HG03378 (cell line): ENCODE results near the gene LMAN2.

Source experiments
- ATAC-seq: cut with Tn5 transposase; IDR thresholded peaks from one replicate; pipeline ENCODE4 v1.9.1; 2021; ENCODE audit warnings: mild to moderate bottlenecking, moderate library complexity; ENCODE audit not compliant: unreplicated experiment

The LMAN2 gene, protein sequence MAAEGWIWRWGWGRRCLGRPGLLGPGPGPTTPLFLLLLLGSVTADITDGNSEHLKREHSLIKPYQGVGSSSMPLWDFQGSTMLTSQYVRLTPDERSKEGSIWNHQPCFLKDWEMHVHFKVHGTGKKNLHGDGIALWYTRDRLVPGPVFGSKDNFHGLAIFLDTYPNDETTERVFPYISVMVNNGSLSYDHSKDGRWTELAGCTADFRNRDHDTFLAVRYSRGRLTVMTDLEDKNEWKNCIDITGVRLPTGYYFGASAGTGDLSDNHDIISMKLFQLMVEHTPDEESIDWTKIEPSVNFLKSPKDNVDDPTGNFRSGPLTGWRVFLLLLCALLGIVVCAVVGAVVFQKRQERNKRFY

DNA sequence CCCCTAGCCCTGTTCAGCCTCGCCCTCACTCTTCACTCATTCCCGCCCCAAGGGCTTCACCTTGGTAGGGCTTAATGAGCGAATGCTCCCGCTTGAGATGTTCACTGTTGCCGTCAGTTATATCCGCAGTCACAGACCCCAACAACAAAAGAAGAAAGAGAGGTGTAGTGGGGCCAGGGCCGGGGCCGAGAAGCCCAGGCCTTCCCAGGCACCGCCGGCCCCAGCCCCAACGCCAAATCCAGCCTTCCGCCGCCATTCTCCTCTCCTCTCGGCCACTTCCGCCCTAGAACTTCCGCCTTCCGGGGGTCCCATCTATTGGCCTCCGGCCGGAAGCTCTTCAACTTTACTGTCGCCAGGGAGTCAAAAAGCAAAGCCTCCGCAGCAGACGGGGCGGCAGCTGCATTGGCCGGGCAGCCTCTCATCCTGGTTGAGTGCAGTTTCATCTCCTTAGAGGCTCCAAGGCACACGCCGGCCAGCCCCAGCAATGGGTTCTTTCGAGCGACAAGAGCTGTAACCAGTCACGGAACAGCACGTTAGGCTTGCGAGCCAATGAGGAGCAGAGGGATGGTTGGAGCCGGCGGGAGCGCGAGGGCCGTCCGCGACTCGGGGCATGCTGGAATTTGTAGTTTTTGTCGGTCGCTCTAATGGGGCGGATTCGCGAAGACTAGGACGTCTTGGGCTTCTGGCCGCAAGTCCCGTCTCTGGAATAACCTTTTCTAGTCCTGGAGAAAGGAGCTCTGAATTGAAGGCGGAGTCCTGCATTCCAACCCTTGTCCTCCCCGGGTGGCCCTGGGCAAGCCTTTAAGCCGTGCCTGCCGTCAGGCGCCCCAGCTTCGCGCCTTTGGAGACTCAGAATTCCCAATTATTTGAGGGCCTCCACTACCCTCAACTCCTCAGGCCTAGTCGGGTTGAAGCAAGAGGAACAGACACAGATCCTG lies at the start of gene LMAN2:
Gene LMAN2 (minus strand): TSS at position 277 of the 938 bp plus-strand sequence. CDS start 21 bp downstream, at position 256.
- ATAC-seq: peak; percentile 81

DNA sequence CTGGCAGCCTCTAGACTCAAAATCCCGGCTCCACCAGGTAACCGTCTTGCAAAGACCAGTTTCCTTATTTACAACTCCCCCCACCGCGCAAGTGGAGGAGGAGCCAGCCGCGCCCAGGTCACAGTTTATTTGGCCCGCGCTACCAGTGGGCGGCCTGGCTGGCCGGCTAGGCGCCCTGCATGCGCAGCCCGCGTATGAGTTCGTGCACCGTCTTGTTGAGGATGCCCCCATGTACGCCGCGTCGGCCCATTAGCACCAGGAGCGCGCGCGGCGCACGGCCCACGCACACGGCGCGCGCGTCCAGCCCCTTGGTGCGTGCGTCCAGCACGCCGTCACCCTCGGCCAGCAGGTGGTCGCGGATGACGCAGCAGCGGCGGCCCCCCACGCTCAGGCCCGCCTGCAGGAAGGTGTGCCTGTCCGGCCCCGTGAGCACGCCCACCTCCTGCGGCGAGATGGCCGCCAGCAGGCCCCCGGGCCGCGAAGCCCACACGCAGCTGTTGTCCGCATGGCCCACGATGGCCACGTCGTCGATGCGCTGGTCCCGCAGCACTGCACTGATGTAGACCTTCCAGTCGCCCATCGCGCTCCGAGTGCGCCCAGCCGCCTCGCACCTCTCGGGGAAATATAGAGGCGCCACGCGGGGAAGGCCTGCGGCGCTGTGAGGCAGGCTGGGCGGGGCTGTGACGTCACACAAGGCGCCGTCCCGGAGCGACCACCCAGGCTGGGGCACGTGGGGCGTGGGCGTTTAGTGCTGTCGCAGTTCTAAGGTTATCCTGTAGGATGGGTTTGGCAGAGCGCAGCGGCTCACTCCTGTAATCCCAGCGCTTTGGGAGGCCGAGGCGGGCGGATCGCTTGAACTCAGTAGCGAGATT lies 48.8 kb upstream of the LMAN2 start, which contains the start of gene PFN3:
Gene PFN3 (minus strand): TSS at position 665 of the 872 bp plus-strand sequence. CDS start 85 bp downstream, at position 580.
- ATAC-seq: no peak

DNA sequence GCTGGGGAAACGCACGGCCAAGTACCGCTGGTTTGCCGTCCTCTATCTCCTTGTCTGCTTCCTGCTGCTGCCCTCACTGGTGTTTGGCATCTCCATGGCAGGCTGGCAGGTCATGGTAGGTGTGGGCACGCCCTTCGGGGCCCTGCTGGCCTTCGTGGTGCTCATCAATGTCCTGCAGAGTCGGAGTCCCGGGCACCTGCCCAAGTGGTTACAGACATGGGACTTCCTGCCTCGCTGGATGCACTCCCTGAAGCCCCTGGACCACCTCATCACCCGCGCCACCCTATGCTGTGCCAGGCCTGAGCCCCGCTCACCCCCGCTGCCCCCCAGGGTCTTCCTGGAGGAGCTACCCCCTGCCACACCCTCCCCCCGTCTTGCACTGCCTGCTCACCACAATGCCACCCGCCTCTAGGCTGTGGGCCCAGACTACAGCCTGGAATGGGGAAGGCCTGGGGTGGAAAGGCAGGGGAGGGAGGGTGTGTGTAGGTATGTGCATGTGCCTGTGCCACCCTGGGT lies 46.5 kb upstream of the LMAN2 start:
- ATAC-seq: no peak

DNA sequence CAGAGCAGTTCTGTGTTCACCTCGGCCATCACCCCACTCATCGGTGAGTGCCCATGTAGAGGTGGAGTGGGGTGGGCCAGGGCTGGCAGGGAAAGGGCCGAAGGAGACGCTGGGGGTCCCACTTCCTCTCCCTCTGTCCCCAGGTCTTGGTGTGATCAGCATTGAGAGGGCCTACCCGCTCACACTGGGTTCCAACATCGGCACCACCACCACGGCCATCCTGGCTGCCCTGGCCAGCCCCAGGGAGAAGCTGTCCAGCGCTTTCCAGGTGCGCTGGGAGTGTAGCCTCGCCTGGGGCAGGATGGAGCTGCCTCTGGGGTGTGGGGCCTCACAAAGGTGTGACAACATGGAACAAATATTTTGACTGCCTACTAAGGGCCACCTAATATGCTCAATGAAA lies 45.3 kb upstream of the LMAN2 start:
- no peak for ATAC-seq

DNA sequence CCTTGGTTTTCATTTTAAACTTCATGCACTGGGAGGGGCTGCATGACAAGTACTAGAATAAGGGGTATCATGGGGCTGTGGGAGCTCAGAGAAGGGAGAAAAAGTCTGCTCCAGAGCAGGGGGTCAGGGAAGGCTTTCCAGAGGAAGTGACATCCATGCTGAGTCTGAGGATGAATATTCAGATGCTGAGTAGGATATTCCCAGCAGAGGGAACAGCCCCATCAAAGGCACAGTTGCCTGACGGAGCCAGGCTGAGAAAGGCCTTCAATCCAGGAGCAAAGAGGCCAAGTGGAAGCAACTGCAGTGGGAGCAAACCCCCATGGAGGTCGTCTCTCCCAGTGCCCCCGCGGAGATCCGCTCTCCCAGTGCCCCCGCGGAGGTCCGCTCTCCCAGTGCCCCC lies 44.6 kb upstream of the LMAN2 start:
- no peak for ATAC-seq

DNA sequence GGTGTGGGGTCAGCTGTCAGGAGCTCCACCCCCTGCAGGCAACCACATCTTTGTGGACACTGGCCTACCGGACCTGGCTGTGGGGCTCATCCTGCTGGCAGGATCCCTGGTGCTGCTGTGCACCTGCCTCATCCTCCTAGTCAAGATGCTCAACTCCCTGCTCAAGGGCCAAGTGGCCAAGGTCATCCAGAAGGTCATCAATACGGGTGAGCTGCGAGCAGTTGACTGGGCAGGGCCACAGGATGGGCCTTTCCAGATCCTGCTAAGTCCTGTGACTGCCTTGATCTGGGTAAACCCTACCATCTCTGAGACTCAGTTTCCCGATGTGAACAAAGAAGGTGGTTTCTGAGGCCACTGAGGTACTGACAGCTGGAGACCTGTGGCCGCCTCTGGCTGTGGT lies 42.5 kb upstream of the LMAN2 start:
- ATAC-seq: no peak

DNA sequence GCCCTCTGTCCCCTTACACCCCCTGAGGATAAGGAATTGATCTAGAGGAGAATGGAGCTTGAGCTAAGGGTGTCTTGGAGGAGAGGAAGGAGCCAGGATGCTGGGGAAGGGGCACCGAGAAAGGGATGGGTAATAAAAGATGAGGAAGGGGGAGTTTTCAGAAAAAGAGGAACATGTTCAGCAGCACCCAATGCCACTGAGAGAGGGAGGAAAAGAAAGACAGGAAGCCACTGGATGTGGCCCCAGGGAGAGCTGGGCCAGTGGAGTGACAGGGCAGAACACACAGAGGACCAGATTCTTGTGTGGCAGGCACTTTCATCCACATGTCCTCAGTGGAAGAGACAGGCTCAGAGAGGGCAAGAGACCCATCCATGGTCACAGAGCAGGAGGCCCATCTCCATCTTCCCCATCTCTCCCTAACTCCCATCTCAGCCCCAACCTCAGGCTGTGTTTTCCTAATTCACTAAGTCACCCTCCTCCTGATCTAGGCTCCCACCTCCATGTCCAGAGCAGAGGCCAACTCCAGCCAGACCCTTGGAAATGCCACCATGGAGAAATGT lies 41.8 kb upstream of the LMAN2 start:
- ATAC-seq: no peak

DNA sequence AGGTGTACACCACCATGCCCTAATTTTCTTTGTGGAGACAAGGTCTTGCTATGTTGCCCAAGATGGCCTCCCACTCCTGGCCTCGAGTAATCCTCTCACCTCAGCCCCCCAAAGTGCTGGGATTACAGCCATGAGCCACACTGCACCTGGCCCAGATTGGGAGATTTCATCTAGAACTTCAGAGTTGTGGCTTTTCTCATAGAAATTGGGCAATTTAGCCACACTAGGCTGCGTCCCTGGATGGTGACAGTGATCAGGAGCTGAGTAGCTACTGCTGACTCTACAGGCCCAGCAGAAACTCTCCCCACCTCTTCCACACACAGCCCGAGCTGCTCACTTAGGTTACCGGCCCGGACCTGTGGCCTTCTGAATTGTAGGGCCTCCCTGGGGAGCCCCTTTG lies 41.3 kb upstream of the LMAN2 start:
- ATAC-seq: no peak

DNA sequence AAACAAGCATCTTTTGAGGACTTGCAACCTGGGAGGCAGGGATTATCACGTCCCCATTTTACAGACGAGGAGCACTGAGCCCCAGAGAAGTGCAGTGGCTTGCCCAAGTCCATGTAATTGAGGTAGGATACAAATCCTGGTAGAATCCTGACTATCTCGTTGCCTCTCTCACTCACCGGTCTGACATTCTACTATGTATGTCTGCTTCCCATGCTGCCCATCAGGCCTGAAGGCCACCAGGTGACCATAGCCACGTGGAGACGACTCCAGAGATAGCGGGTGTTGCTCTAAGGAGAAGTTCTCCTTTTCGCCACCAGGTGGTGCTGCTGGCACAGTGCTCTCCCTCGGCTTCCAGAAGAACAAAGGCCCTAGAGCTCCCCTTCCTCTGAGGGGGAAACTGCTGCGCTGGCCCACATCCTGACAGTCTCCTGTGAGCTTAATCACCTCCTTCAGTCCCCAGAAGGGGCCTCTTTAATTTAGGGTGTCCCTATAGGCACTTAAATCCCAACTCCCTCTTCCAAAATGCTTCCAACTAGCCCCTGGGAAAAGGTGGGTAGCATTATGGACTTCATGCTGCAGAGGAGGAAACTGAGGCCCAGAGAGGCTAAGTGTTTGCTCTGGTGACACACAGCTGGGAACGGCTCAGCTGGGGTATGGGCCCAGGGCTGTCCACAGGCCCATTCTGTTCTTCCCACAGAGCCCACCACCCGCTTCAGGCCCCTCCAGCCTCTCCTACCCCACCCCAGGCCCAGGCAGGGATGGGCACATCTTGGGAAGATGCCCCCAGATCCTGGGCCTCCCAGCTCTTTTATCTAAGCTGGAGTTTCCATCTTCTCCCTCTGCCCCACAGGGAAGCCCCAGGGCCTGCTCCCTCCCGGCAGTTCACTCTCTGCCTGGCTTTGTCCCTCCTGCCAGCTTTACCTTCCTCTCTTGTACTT lies 39.2 kb upstream of the LMAN2 start:
- no peak for ATAC-seq

DNA sequence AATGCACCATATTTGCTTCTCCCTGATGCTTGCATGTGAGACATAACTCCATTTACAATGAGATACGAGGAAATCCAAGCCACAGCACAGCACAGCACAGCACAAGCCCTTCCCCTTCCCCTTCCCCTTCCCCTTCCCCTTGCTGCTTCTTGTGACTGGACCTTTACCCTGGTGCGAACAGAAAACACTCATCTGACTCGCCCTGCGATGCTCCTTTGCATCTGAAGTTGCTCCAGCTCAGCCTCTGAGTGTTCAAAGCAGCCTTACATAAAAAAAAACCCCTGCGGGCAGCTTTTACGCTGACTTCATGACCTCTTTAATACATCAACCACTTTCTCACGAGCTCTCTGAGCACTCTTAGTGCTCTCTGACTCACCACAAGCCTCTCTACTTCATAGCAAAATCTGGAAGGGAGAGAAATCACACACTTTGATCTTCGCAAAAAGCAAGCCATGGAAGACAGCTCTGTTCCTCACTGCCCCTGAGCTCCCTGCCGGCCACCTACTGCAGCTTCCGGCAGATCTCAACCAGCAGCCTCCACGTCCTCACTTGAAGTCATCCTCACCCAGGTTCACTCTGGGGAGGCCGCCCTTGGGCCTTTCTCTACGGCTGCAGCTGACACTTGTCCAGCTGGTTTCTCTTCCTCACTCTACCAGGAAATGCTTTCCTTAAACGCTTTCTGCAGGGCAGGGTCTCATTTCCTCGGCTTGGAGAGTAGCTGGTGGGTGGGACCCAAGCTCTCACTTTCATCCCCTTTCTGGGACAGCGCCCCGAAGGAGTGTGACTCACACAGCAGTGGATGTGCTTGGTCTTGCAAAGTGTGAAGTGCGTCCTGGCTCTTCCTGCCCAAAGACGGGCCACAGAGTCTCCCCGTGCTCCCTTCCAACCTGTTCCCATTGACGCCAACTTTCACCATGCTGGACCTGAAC lies 38.0 kb upstream of the LMAN2 start:
- no peak for ATAC-seq

DNA sequence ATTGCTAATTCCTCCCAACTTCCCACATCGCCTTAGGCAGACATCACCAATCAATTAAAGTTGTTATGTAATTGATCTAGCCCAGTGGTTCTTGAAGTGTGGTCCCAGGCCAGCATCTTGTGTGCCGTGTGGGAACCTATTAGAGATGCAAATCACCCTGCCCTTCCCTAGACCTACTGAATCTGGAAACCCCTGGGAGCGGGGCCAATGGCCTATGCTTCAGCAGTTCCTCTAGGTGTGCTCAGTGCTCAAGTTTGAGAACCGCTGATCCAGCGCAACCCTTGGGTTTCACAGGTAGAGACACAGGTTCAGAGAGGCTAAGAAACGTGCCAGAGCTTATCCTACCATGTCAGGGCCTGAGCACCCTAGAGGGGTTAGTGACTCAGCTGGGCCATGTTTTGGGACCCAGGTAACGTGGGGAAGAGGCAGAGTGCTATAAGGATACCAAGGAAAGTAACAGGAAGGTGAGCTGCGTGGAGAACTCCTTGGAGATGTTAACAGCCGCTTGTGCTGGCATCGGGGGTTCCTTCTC lies 37.1 kb upstream of the LMAN2 start:
- no peak for ATAC-seq

DNA sequence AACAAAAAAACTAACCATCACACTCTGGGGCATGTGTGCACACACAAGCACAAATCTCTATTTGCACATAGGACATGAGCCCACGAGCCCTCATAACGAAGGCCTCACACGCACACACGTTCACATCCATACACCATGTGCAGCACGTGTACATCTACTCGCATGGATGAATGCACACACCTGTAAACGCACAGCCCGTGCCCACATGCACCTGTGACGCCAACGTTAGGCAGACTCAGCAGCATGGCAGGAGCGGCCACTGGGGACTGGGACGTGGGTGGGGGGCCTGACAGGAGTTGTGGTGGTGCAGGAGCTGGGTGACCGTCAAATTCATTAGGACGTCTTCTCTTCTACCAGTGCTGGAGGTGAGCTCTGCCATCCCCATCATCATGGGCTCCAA lies 35.9 kb upstream of the LMAN2 start:
- no peak for ATAC-seq

DNA sequence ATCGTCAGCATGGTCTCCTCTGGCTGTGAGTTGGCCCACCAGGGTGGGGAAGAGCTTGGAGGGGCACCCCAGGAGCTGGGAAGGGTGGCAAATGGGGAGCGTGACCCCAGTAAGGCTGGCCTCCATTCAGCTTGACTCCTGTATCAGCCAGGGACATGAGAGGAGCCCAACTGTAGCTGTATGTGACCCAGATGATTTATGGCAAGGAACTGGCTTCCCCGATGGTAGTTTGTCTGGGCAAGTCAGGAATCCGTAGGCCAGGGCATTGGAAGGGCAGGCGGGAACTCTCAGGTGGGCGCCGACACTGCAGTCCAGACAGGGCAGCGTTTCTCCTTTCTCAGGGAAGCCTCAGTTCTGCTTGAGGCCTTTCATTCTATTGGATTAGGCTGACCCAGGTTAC lies 35.1 kb upstream of the LMAN2 start:
- ATAC-seq: no peak

DNA sequence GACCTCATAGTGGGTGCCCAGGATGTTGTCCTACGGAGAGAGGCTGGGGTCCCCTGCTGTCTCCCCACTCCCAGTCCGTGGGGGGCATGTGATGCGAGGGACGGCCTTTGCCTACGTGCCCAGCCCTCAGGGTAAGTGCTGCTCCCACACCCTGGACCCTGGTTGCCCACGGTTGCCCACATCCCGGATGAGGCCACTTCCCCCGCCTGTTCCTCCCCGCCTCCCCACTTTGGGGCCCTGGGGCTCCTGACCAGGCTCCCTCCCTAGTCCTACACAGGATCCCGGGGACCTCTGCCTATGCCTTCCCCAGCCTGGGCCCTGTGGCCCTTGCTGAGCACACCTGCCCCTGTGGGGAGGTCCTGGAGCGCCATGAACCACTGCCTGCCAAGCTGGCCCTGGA lies 34.3 kb upstream of the LMAN2 start:
- no peak for ATAC-seq

DNA sequence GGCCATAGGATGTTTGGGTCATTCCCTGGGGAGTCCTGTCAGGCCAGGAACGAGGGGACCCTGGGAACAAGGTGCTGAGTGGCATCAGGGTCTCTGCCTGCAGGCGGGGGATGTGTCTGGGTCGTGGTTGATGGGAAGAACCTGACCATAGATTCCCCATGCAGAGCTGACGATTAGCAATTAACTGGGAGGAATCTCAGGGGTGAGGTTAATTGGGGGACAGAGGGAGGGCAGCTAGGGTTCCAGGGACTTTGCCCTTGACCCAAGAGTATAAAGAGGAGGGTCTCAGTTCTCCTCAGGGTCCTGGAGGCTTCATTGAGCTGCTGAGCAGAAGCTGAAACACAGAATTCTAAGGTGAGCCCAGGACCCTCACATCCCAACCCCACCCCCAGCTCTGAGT lies 32.7 kb upstream of the LMAN2 start, which contains the start of gene SLC34A1:
Gene SLC34A1 (plus strand): TSS at position 301 of the 400 bp plus-strand sequence. CDS start 1,308 bp downstream, outside the sequence.
- no peak for ATAC-seq

DNA sequence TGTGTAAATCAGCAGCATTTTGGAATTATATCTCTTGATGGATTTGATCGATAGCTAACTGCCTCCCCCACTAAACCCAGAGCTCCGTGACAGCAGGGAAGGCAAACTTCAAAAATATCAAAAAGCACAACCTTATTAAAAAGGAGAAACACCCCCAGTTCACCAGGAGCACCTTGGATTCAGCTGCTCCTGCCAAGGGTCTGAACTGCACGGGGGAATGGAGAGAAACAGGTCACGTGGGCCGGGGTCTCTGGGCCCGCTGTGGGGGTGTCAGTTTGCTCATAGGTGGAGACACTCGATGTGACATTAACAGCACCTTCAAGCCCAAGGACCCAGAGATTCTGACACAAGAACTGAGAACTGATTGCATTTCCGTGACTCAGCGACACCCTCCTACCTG lies 31.7 kb upstream of the LMAN2 start:
- no peak for ATAC-seq

DNA sequence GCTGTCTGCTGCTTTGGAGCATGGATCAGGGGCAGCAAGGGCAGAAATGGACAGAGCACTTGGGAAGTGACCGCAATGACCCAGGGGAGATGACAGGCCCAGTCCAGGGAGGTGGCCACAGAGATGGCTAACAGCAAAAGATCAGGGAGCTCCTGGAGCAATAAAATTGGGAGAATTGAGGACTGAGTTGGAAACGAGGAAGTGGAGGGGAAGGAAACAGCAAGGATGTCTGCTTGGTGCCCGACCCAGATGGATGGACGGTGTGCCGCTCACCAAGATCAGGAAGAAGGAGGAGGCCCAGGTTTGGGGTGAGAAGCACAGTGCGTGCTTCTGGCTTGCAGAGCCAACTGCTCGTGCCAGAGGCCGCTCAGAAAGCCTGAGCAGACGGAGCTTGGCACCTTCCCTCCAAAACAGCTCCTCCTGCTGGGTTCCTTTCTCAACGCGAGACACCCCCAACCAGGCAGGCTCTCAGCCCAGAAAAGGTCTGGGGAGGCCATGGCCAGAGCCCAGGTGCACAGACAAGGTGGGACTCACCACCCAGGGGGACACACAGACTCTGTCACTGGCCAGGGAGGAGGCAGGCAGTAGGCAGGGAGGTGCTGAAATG lies 31.1 kb upstream of the LMAN2 start:
- no peak for ATAC-seq

DNA sequence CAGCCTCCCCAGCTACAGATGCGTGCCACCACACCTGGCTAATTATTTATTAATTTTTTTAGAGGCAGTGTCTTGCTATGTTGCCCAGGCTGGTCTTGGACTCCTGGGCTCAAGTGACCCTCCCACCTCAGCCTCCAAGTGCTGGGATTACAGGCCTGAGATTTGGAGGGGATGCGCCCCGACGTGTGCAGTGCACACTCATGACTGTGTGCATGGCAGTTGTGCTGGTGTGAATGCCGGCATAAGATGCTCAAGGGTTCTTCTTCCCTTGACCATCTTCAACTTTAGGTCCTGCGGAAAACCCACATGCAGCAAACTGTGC lies 29.3 kb upstream of the LMAN2 start:
- no peak for ATAC-seq
